CD4-positive, alpha-beta T cell (primary cell): ENCODE results near the gene DTD1. TPM values are rescaled to one million over a fixed set of nuclear protein-coding genes. Genes with fewer than 3 reads are reported as not detected.

Experiments
- ATAC-seq: fragments of 200-7000 bp; cut with Tn5 transposase; one replicate; pipeline ENCODE4 v1.10.0; 2022; ENCODE audit warnings: mild to moderate bottlenecking; ENCODE audit not compliant: poor library complexity
- CTCF ChIA-PET: fragments of 350-600 bp; sonication (Branson Sonifier 250); formaldehyde crosslinking; loops from one replicate; lab custom pipeline; 2021; ENCODE audit warnings: antibody characterized with exemption, inconsistent platforms; lab: Charles Lee
- POLR2A ChIA-PET: fragments of 350-600 bp; sonication (Branson Sonifier 250); formaldehyde crosslinking; loops from one replicate; lab custom pipeline; 2021; ENCODE audit warnings: antibody characterized with exemption, inconsistent platforms; lab: Charles Lee
- DNase-seq, 14 experiments: peaks; one replicate each; pipeline ENCODE4 v3.0.0-alpha.2; 2013 to 2020; ENCODE audit warnings: mixed read lengths in 2 of 14
- H3K27ac ChIP-seq, 2 donors: one replicate each; pipeline versions ENCODE4 v1.5.1 to v1.7.0; 2013; ENCODE audit warnings: low read length in 2 of 2, low read depth in 1 of 2, mild to moderate bottlenecking in 1 of 2
- H3K27me3 ChIP-seq, 2 experiments: 1 replicate in 1 of 2; 2 replicates in 1 of 2; pipeline versions ENCODE4 v1.6.1 to v1.7.0; 2013; ENCODE audit warnings: low read length in 2 of 2, control low read depth in 1 of 2, mild to moderate bottlenecking in 1 of 2, moderate library complexity in 1 of 2; ENCODE audit not compliant: insufficient read depth in 2 of 2, control insufficient read depth in 1 of 2
- H3K36me3 ChIP-seq: one replicate; pipeline ENCODE4 v1.6.1; 2013; ENCODE audit warnings: low read length, control low read depth; ENCODE audit not compliant: insufficient read depth
- H3K4me1 ChIP-seq: one replicate; pipeline ENCODE4 v1.6.1; 2013; ENCODE audit warnings: low read length, control low read depth; ENCODE audit not compliant: insufficient read depth
- H3K4me3 ChIP-seq: one replicate; pipeline ENCODE4 v1.5.1; 2013; ENCODE audit warnings: mild to moderate bottlenecking, low read length, moderate library complexity
- H3K9me3 ChIP-seq, 2 experiments: 1 replicate in 1 of 2; 2 replicates in 1 of 2; pipeline versions ENCODE4 v1.6.1 to v1.7.0; 2013; ENCODE audit warnings: low read length in 2 of 2, mild to moderate bottlenecking in 2 of 2, control low read depth in 1 of 2, moderate library complexity in 1 of 2; ENCODE audit not compliant: control insufficient read depth in 1 of 2, insufficient read depth in 1 of 2
- H3K27ac Mint-ChIP-seq: one replicate; pipeline ENCODE4 v1.8.0; 2020; ENCODE audit warnings: mixed read lengths
- H3K27me3 Mint-ChIP-seq: one replicate; pipeline ENCODE4 v1.8.0; 2021; ENCODE audit warnings: mixed read lengths
- H3K36me3 Mint-ChIP-seq: one replicate; pipeline ENCODE4 v1.8.0; 2021; ENCODE audit warnings: low read depth, mixed read lengths
- H3K4me1 Mint-ChIP-seq: one replicate; pipeline ENCODE4 v1.8.0; 2021; ENCODE audit warnings: low read depth, mixed read lengths
- H3K4me3 Mint-ChIP-seq: one replicate; pipeline ENCODE4 v1.8.0; 2020; ENCODE audit warnings: mild to moderate bottlenecking, mixed read lengths
- H3K9me3 Mint-ChIP-seq: one replicate; pipeline ENCODE4 v1.8.0; 2020; ENCODE audit warnings: mixed read lengths
- intact Hi-C, 2 experiments: fragments of 100-400 bp; cut with DNase I in 1 of 2; cut with micrococcal nuclease in 1 of 2; formaldehyde crosslinking; loops; one replicate each; pipeline versions ENCODE4 v1.15.1 to v1.9.0; 2023 to 2025; cut with DNase I, micrococcal nuclease
- total RNA-seq, 174 experiments: library from RNA in 2 of 174; stranded (reverse) in 2 of 174; gene quantifications; one replicate each; pipeline ENCODE4 v1.2.3 and lab custom pipeline; 2021 to 2026
- TF ChIP-seq, protein P1 (sequence below): fragments of 200-600 bp; IDR thresholded peaks from one replicate; pipeline ENCODE4 v1.8.0; 2022; ENCODE audit warnings: antibody characterized with exemption, mild to moderate bottlenecking

The DTD1 gene
- total RNA-seq, 2 experiments from 2014 or later: 15.4 to 16.1 TPM

DNA sequence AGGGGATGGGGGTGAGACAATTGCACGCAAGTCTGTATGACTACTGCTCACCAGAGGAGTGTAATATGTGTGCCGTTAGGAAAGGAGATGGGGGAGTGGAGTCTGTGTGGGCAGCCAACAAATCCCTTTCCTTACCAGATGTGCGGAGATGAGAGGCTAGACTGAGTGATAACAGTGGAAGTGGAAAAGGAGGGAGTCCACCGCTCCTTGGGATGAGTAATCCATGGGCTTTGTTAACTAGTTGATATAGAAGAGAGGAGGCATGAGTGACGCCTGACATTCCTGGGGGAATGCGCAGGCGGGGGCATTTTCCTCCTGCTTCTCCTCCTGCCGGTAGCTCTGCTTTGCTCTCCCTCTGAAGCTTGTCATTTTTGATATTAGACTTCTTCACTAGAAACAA, 34.1 kb upstream of the DTD1 start:
- no peaks in the 10 kb centered on the region for H3K27me3 Mint-ChIP-seq
- ATAC-seq (no peak), DNase-seq (no peak)
- H3K36me3 ChIP-seq: peaks cover 68% of the 10 kb centered on the region
- H3K4me1 Mint-ChIP-seq: no peaks in the 10 kb centered on the region
- H3K36me3 Mint-ChIP-seq: peaks cover 87% of the 10 kb centered on the region
- H3K27me3 ChIP-seq: no peaks in the 10 kb centered on the region
- no peak overlapping the region for H3K4me3 ChIP-seq
- no peaks in the 10 kb centered on the region for H3K4me1 ChIP-seq
- intact Hi-C loops: no loop called here
- H3K9me3 Mint-ChIP-seq: no peaks in the 10 kb centered on the region
- H3K9me3 ChIP-seq: no peaks in the 10 kb centered on the region
- H3K4me3 Mint-ChIP-seq: no peak overlapping the region
- no peak overlapping the region for H3K27ac Mint-ChIP-seq
- no peak overlapping the region for H3K27ac ChIP-seq
- TF ChIP-seq, protein P1, sequence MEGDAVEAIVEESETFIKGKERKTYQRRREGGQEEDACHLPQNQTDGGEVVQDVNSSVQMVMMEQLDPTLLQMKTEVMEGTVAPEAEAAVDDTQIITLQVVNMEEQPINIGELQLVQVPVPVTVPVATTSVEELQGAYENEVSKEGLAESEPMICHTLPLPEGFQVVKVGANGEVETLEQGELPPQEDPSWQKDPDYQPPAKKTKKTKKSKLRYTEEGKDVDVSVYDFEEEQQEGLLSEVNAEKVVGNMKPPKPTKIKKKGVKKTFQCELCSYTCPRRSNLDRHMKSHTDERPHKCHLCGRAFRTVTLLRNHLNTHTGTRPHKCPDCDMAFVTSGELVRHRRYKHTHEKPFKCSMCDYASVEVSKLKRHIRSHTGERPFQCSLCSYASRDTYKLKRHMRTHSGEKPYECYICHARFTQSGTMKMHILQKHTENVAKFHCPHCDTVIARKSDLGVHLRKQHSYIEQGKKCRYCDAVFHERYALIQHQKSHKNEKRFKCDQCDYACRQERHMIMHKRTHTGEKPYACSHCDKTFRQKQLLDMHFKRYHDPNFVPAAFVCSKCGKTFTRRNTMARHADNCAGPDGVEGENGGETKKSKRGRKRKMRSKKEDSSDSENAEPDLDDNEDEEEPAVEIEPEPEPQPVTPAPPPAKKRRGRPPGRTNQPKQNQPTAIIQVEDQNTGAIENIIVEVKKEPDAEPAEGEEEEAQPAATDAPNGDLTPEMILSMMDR: no peak
- ChIA-PET CTCF (no interaction called here), POLR2A (interaction anchor here (0.9 kb wide), 1 partner anchor 47 kb away, joined by 3 read pairs; no protein-coding TSS in a partner anchor)

DNA sequence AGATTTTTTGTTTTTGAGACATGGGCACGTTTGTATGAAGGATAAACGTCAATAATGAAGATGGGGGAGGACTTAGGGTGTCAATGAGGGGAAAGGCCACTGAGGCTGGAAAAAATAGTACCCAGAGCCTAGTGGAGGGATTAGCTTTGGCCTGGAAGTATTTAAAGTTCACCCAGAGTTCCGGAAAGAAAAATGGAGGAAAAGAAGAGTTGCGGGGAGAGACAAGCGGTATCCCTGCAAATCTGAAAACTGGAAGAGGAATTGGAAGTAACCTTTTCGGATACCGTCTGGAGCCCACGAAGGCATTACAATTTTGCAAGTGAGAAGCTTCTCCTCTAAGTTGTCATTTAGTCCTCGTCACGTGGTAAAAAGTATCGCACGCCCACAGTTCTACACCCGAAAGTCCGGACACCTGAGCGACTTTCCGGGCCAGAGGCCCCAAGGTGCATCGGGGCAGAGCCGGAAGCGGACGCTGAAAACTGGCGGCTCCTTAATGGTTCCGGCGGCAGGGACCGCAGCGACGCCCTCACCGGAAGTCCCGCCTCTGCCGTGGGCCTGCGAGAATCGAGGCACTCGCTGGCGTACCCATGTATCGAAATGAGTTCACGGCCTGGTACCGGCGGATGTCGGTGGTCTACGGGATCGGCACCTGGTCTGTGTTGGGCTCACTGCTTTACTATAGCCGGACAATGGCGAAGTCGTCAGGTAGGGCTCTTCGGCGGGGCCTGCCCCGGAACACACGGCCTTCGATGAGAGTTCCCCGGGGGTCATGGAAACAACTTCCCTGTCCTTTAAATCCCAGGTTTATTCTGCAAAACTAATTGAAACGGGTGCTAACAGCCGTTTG, 20.7 kb upstream of the DTD1 start, which contains the start of gene SMIM26:
Gene SMIM26 (plus strand): TSS at position 541 of the 847 bp plus-strand sequence. CDS start 47 bp downstream, at position 588.
- Histone ChIP-seq H3K4me3 (peak within 1 kb of the TSS; percentile 91), H3K9me3 (no peaks in the 10 kb centered on the region), H3K36me3 (peaks cover 32% of the 10 kb centered on the region), H3K27me3 (no peaks in the 10 kb centered on the region), H3K27ac (peak within 1 kb of the TSS; percentile 82 to 94), H3K4me1 (peaks cover 20% of the 10 kb centered on the region)
- TF ChIP-seq, protein P1: no peak
- peaks cover 28% of the 10 kb centered on the region for H3K4me1 Mint-ChIP-seq
- ChIA-PET POLR2A (interaction anchor here (0.6 to 5.4 kb wide), 12 partner anchors 18 to 599 kb away, joined by 3 to 64 read pairs (median 4); partner anchors contain the start of genes DTD1, DZANK1, KAT14 and PET117), CTCF (interaction anchor here (1.7 kb wide), 1 partner anchor 60 kb away, joined by 8 read pairs; the partner anchor contains the start of gene SEC23B)
- intact Hi-C loops: loop anchor here (1.0 to 10.0 kb wide), 12 partner anchors 22 to 1448 kb away; partner anchors contain the start of genes DZANK1 (in 2 of the 2), POLR3F (in 2 of the 2), DTD1 (in 1 of the 2) and MGME1 (in 1 of the 2)
- no peaks in the 10 kb centered on the region for H3K27me3 Mint-ChIP-seq
- peak; percentile 99 for ATAC-seq
- peak within 1 kb of the TSS; percentile 100 for H3K27ac Mint-ChIP-seq
- no peaks in the 10 kb centered on the region for H3K9me3 Mint-ChIP-seq
- peak; percentile 90 to 97 (median 94) for DNase-seq
- H3K4me3 Mint-ChIP-seq: peak within 1 kb of the TSS; percentile 99
- H3K36me3 Mint-ChIP-seq: peaks cover 51% of the 10 kb centered on the region

DNA sequence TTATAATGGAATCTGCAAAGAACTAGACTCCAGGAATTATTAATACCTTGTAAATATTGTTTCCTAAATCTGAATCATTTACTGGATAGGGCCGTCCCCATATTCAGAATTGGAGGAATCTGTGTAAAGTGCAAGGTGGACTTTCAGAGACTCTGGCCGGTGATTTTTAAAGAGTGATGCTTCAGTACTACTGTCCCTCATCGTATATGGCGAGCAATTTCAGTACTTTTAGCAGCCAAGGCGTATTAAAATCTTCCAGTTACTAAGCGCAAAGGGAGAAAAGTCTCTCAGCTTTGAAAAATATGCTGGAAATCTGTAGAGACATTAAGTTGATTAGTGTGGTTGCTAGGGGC, 20.1 kb upstream of the DTD1 start:
- peaks cover 53% of the 10 kb centered on the region for H3K36me3 Mint-ChIP-seq
- Histone ChIP-seq H3K27ac (peak overlapping the region; percentile 82 to 94), H3K4me3 (peak overlapping the region; percentile 91), H3K9me3 (no peaks in the 10 kb centered on the region), H3K27me3 (no peaks in the 10 kb centered on the region), H3K4me1 (peaks cover 20% of the 10 kb centered on the region), H3K36me3 (peaks cover 29% of the 10 kb centered on the region)
- intact Hi-C loops: loop anchor here (1.0 to 10.0 kb wide), 12 partner anchors 21 to 1447 kb away; partner anchors contain the start of genes DZANK1 (in 2 of the 2), POLR3F (in 2 of the 2), DTD1 (in 1 of the 2) and MGME1 (in 1 of the 2)
- no peaks in the 10 kb centered on the region for H3K9me3 Mint-ChIP-seq
- no peaks in the 10 kb centered on the region for H3K27me3 Mint-ChIP-seq
- DNase-seq (no peak), ATAC-seq (peak; percentile 8)
- H3K4me1 Mint-ChIP-seq: peaks cover 28% of the 10 kb centered on the region
- ChIA-PET POLR2A (interaction anchor here (1.0 to 5.4 kb wide), 4 partner anchors 21 to 280 kb away, joined by 4 to 64 read pairs (median 8); partner anchors contain the start of genes SEC23B and ZNF133), CTCF (no interaction called here)
- peak overlapping the region; percentile 99 for H3K4me3 Mint-ChIP-seq
- peak overlapping the region; percentile 100 for H3K27ac Mint-ChIP-seq
- TF ChIP-seq, protein P1: no peak
